ENCODE results near the gene PCDHGB4.

GRCh38 chr5:141413540-141414069 lies 26.1 kb downstream of the PCDHGB4 start:
- no peak for TF ChIP-seq CTCF (IDR thresholded peaks at IDR 0.05)
- no peak for TF ChIP-seq POLR2A (IDR thresholded peaks at IDR 0.05)
